ENCODE measurements around the gene FASTKD3. TPM values are rescaled to one million over a fixed set of nuclear protein-coding genes. Genes with fewer than 3 reads are reported as not detected.
A peak's percentile ranks its signal among the peaks of the same experiment; 100 is the strongest.

FASTKD3 gene
- total RNA-seq, 2 experiments from 2014 or later, result 12.9 to 15.1 TPM

- Histone ChIP-seq H3K4me1 (ENCODE audit: insufficient read depth, low read length, poor library complexity, severe bottlenecking) (no peaks in the 10 kb centered on the region), H3K9me3 (ENCODE audit: low read length) (no peaks in the 10 kb centered on the region), H3K9me2 (ENCODE audit: insufficient read depth, low read length) (no peaks in the 10 kb centered on the region), H3K4me2 (ENCODE audit: low read length) (no peak overlapping the region), H3K36me3 (ENCODE audit: insufficient read depth, low read length) (peaks cover 93% of the 10 kb centered on the region), H3K79me2 (ENCODE audit: insufficient read depth, low read depth, low read length) (peaks cover 5% of the 10 kb centered on the region; the same call in 1 of the 2 replicates), H4K20me1 (ENCODE audit: insufficient read depth, low read length) (peaks cover 7% of the 10 kb centered on the region), H3K4me3 (ENCODE audit: low read depth, low read length, poor library complexity, severe bottlenecking) (no peak overlapping the region), H2AFZ (ENCODE audit: low read length) (no peak overlapping the region), H3K27ac (ENCODE audit: low read depth, low read length, poor library complexity, severe bottlenecking) (no peak overlapping the region)
- DNase-seq (ENCODE audit: low spot score), result no peak
- no TSS peak for BruUV-seq (replicated peaks)
- intact Hi-C loops (cut with micrococcal nuclease; ENCODE audit: unreplicated experiment), result no loop called here
- TF ChIP-seq CTCF (conservative IDR thresholded peaks at IDR 0.05; ENCODE audit: low read length) (no peak), EZH2phosphoT487 (IDR thresholded peaks at IDR 0.05; ENCODE audit: borderline replicate concordance, low read depth, low read length) (no peak)
- ChIA-PET POLR2A (interaction anchor here (1.1 to 1.5 kb wide), 3 partner anchors 12 to 20 kb away, joined by 3 to 6 read pairs (median 4); partner anchors contain the start of genes FASTKD3 and MTRR), CTCF (ENCODE audit: unreplicated experiment) (no interaction called here)
These were observed 20.1 kb upstream of the FASTKD3 start for GRCh38 chr5:7888901-7889300.

- peak; percentile 78 for TF ChIP-seq CTCF (conservative IDR thresholded peaks at IDR 0.05; ENCODE audit: low read length)
- no peak for TF ChIP-seq EZH2phosphoT487 (IDR thresholded peaks at IDR 0.05; ENCODE audit: borderline replicate concordance, low read depth, low read length)
- peaks cover 7% of the 10 kb centered on the region for H4K20me1 ChIP-seq (ENCODE audit: insufficient read depth, low read length)
- intact Hi-C loops (cut with micrococcal nuclease; ENCODE audit: unreplicated experiment), result no loop called here
- no peak overlapping the region for H3K27ac ChIP-seq (ENCODE audit: low read depth, low read length, poor library complexity, severe bottlenecking)
- peaks cover 93% of the 10 kb centered on the region for H3K36me3 ChIP-seq (ENCODE audit: insufficient read depth, low read length)
- no peak overlapping the region for H3K4me2 ChIP-seq (ENCODE audit: low read length)
- H3K9me2 ChIP-seq (ENCODE audit: insufficient read depth, low read length), result no peaks in the 10 kb centered on the region
- H3K79me2 ChIP-seq (ENCODE audit: insufficient read depth, low read depth, low read length), result peaks cover 5% of the 10 kb centered on the region; the same call in 1 of the 2 replicates
- no peaks in the 10 kb centered on the region for H3K9me3 ChIP-seq (ENCODE audit: low read length)
- H3K4me1 ChIP-seq (ENCODE audit: insufficient read depth, low read length, poor library complexity, severe bottlenecking), result no peaks in the 10 kb centered on the region
- peak; percentile 41 for DNase-seq (ENCODE audit: low spot score)
- no peak overlapping the region for H3K4me3 ChIP-seq (ENCODE audit: low read depth, low read length, poor library complexity, severe bottlenecking)
- BruUV-seq (replicated peaks), result no TSS peak
- CTCF ChIA-PET (ENCODE audit: unreplicated experiment), result interaction anchor here (0.7 to 2.1 kb wide), 4 partner anchors 10 to 19 kb away, joined by 3 to 8 read pairs (median 5); partner anchors contain the start of gene FASTKD3
- no peak overlapping the region for H2AFZ ChIP-seq (ENCODE audit: low read length)
- POLR2A ChIA-PET, result interaction anchor here (1.1 to 3.0 kb wide), 4 partner anchors 9 to 19 kb away, joined by 3 to 15 read pairs (median 6); partner anchors contain the start of genes FASTKD3 and MTRR
These were observed 18.1 kb upstream of the FASTKD3 start for GRCh38 chr5:7886849-7887475.

All from OCI-LY7 (cell line).